ENCODE results near the gene SDF4.

Gene SDF4, protein sequence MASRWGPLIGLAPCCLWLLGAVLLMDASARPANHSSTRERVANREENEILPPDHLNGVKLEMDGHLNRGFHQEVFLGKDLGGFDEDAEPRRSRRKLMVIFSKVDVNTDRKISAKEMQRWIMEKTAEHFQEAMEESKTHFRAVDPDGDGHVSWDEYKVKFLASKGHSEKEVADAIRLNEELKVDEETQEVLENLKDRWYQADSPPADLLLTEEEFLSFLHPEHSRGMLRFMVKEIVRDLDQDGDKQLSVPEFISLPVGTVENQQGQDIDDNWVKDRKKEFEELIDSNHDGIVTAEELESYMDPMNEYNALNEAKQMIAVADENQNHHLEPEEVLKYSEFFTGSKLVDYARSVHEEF

GRCh38 chr1:1231400-1232207, at the start of gene SDF4:
TSS of gene SDF4 (minus strand) at chr1:1232001. CDS start at chr1:1228772, 3,229 bp downstream.
- H3K4me1 Mint-ChIP-seq = peaks cover 35% of the 10 kb centered on the region
- H3K36me3 Mint-ChIP-seq = peaks cover 69% of the 10 kb centered on the region

GRCh38 chr1:1280782-1281481, 49.1 kb upstream of the SDF4 start:
- Mint-ChIP-seq H3K4me3 (no peak overlapping the region), H3K36me3 (peaks cover 11% of the 10 kb centered on the region), H3K9me3 (no peaks in the 10 kb centered on the region), H3K4me1 (peaks cover 17% of the 10 kb centered on the region), H3K27ac (no peak overlapping the region)
- ATAC-seq = no peak
- DNase-seq (ENCODE audit: low spot score in 2 of 2) = no peak

More at GRCh38 chr1:1231400-1232207, at the start of gene SDF4:
- DNase-seq (ENCODE audit: low spot score in 2 of 2) = peak; percentile 92 to 97
- peak within 1 kb of the TSS; percentile 94 for H3K27ac Mint-ChIP-seq
- H3K4me3 Mint-ChIP-seq = peak within 1 kb of the TSS; percentile 87
- no peaks in the 10 kb centered on the region for H3K9me3 Mint-ChIP-seq
- peak; percentile 95 for ATAC-seq

DNA sequence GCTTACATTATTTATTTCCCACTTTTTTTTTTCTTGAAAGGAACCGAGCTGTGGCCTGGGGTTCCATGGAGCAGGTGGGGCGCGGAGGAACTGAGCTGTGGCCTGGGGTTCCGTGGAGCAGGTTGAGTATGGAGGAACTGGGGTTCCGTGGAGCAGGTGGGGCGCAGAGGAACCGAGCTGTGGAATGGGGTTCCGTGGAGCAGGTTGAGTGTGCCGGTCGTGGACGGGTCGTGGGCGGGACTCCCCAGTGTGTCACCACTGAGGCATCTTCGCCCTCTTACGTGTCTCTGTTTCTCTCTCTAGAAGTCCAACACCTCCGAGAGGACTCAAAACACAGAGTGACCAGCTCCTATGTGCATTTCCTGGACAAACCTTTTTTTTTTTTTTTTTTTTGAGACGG, 47.2 kb upstream of the SDF4 start:
- no peak overlapping the region for H3K27ac Mint-ChIP-seq
- peaks cover 17% of the 10 kb centered on the region for H3K4me1 Mint-ChIP-seq
- H3K4me3 Mint-ChIP-seq = no peak overlapping the region
- ATAC-seq (no peak), DNase-seq (ENCODE audit: low spot score in 2 of 2) (no peak)
- peaks cover 11% of the 10 kb centered on the region for H3K36me3 Mint-ChIP-seq
- no peaks in the 10 kb centered on the region for H3K9me3 Mint-ChIP-seq

DNA sequence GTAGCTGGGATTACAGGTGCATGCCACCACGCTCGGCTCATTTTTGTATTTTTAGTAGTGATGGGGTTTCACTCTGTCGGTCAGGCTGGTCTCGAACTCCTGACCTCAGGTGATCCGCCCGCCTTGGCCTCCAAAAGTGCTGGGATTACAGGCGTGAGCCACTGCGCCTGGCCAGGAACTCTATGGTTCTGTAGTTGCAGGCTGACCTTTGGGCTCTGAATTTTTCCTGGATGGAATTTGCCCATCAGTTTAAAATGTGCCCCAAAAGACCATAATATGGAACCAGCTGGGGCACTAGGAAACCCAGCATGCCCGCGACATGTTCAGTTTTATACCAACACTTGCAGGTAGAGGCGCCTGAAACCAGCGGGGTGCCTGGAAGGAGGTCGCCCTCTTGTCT, 46.8 kb upstream of the SDF4 start:
- Mint-ChIP-seq H3K4me1 (peaks cover 15% of the 10 kb centered on the region), H3K27ac (no peak overlapping the region), H3K4me3 (no peak overlapping the region), H3K36me3 (peaks cover 11% of the 10 kb centered on the region), H3K9me3 (no peaks in the 10 kb centered on the region)
- ATAC-seq = no peak
- no peak for DNase-seq (ENCODE audit: low spot score in 2 of 2)

DNA sequence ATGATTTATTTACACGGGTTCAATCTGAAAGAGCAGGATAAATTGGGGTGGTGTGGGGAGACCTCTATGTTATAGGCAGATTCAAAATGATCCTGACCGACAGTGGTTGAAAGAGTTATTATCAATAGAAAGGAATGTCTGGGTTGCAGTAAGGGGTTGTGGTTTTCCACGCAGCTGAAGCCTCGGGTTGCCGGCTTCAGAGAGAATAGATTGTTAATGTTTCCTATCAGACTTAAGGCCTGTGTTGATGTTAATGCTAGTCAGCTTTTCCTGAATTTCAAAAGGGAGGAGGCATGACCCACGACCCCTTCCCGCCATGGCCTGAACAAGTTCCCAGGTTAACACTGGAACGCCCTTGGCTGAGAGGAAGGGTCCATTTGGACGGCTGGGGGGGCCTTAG, 44.0 kb upstream of the SDF4 start:
- no peaks in the 10 kb centered on the region for H3K9me3 Mint-ChIP-seq
- ATAC-seq = no peak
- H3K36me3 Mint-ChIP-seq = peaks cover 23% of the 10 kb centered on the region
- no peak overlapping the region for H3K27ac Mint-ChIP-seq
- H3K4me1 Mint-ChIP-seq = peaks cover 21% of the 10 kb centered on the region
- DNase-seq (ENCODE audit: low spot score in 2 of 2) = no peak
- no peak overlapping the region for H3K4me3 Mint-ChIP-seq

GRCh38 chr1:1274931-1275431, 43.2 kb upstream of the SDF4 start:
- Mint-ChIP-seq H3K4me3 (peak overlapping the region; percentile 81), H3K27ac (peak overlapping the region; percentile 34), H3K9me3 (no peaks in the 10 kb centered on the region), H3K4me1 (peaks cover 29% of the 10 kb centered on the region), H3K36me3 (peaks cover 32% of the 10 kb centered on the region)
- ATAC-seq = no peak
- no peak for DNase-seq (ENCODE audit: low spot score in 2 of 2)

- no peak for ATAC-seq
- Mint-ChIP-seq H3K9me3 (no peaks in the 10 kb centered on the region), H3K4me3 (peak overlapping the region; percentile 81), H3K36me3 (peaks cover 37% of the 10 kb centered on the region), H3K27ac (peak overlapping the region; percentile 34), H3K4me1 (peaks cover 33% of the 10 kb centered on the region)
- DNase-seq (ENCODE audit: low spot score in 2 of 2) = no peak
Measured at GRCh38 chr1:1274299-1274930, 42.6 kb upstream of the SDF4 start.

- Mint-ChIP-seq H3K9me3 (no peaks in the 10 kb centered on the region), H3K36me3 (peaks cover 39% of the 10 kb centered on the region), H3K4me1 (peaks cover 33% of the 10 kb centered on the region), H3K27ac (peak within 1 kb of the TSS; percentile 75), H3K4me3 (peak within 1 kb of the TSS; percentile 81)
- peak; percentile 85 to 95 for DNase-seq (ENCODE audit: low spot score in 2 of 2)
- peak; percentile 96 for ATAC-seq
Measured at GRCh38 chr1:1273512-1274298, 41.9 kb upstream of the SDF4 start, which contains the start of gene UBE2J2. TSS of gene UBE2J2 (minus strand) at chr1:1273854. CDS start at chr1:1267992, 5,862 bp downstream.

DNA sequence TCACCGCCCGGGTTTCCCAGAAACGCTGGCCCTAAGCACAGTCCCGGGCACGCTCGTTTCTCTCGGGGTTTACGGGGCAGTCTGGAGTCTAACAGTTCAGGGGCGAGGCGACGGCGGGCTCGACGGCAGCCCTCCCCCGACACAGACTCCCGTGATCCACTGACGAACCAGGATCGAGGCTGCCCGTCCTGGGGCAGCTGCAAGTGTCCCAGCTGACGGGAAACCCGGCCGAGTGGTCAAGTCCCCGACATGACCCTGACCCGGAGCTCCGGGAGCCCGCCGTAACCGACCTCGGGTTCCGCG, 41.4 kb upstream of the SDF4 start:
- DNase-seq (ENCODE audit: low spot score in 2 of 2) (no peak), ATAC-seq (peak; percentile 1)
- peak overlapping the region; percentile 81 for H3K4me3 Mint-ChIP-seq
- H3K4me1 Mint-ChIP-seq = peaks cover 33% of the 10 kb centered on the region
- peak overlapping the region; percentile 75 for H3K27ac Mint-ChIP-seq
- peaks cover 45% of the 10 kb centered on the region for H3K36me3 Mint-ChIP-seq
- no peaks in the 10 kb centered on the region for H3K9me3 Mint-ChIP-seq

DNA sequence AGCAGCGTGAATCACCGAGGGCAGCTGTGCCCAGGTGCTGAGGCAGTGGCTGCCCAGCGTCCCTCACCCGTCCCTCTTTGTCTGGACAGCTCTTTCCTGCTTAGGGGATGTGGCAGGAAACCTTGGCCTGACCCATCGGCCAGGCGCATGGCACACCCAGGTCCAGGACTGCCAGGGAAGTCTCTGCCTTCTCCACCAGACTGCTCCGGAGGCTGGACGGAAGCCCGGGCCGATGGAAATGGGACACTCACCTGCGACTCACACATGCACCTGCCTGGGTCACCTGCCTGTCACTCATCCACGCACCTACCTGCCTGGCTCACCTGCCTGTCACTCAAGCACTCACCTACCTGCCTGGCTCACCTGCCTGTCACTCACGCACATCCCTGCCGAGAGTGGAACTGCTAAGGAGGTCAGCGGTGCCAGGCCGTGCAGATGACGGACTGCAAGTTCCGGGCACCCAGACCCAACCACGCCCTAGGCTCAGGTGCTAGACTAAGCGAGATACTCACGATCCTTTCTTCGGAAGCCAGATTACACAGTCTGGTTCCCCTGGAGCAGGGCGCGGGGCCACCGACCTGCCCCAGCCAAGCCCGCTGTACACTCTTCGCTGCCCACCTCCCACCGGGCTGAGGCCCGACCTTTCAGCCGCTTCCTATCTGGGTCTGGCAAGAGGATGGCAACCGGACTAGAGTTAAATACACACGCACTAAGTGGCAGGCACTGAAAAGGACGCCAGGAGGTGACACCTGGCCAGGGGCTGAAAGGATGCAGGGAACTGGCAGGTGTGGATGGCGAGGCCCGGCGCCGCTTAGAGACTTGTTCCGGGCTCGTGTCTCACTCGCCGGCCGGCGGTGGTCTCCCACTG, 40.8 kb upstream of the SDF4 start:
- Mint-ChIP-seq H3K27ac (peak overlapping the region; percentile 75), H3K4me3 (peak overlapping the region; percentile 81), H3K36me3 (peaks cover 48% of the 10 kb centered on the region), H3K4me1 (peaks cover 33% of the 10 kb centered on the region), H3K9me3 (no peaks in the 10 kb centered on the region)
- ATAC-seq (no peak), DNase-seq (ENCODE audit: low spot score in 2 of 2) (no peak)

GRCh38 chr1:1270813-1271212, 39.0 kb upstream of the SDF4 start:
- H3K4me1 Mint-ChIP-seq = peaks cover 39% of the 10 kb centered on the region
- H3K36me3 Mint-ChIP-seq = peaks cover 66% of the 10 kb centered on the region
- ATAC-seq (no peak), DNase-seq (ENCODE audit: low spot score in 2 of 2) (no peak)
- peak overlapping the region; percentile 81 for H3K4me3 Mint-ChIP-seq
- peak overlapping the region; percentile 75 for H3K27ac Mint-ChIP-seq
- no peaks in the 10 kb centered on the region for H3K9me3 Mint-ChIP-seq

GRCh38 chr1:1268284-1268682, 36.5 kb upstream of the SDF4 start:
- no peak overlapping the region for H3K4me3 Mint-ChIP-seq
- peaks cover 91% of the 10 kb centered on the region for H3K36me3 Mint-ChIP-seq
- peaks cover 47% of the 10 kb centered on the region for H3K4me1 Mint-ChIP-seq
- no peak for ATAC-seq
- DNase-seq (ENCODE audit: low spot score in 2 of 2) = no peak
- H3K9me3 Mint-ChIP-seq = no peaks in the 10 kb centered on the region
- H3K27ac Mint-ChIP-seq = no peak overlapping the region

DNA sequence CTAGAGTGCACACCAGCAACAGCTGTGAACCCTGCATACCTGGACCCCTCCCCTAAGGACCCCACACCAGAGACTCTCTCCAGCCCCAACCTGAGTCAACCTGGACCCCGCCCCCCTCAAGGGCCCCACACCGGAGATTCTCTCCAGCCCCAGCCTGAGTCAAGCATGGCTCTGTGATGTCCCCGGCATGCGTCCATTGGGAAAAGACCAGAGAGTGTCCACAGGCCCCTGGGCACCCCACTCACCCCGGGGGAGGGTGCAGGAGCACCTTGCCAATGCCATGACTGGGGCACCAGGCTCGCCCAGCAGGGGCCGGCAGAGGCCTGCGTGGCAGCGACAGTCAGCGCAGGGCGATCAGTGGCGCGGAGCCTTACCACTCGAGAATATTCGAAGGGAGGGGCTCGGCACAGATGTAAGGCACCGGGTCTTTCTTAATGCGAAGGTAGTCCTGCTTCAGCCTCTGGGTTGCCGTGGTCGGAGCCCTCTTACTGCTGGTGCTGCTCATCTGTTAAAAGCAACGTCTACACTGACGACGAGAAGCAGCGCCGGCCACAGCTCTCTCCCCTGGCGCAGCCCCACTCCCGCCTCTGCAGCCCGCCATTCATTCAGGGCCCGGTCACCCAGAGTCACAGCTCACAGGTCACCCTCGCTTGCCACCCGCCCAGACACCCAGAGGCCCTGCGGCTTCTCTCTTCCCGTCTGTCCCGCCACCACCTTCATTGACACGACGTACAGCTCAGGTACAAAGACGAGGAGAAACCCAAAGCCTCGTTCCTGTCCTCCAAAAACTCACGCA, 35.9 kb upstream of the SDF4 start:
- H3K27ac Mint-ChIP-seq = no peak overlapping the region
- DNase-seq (ENCODE audit: low spot score in 2 of 2) (no peak), ATAC-seq (no peak)
- H3K4me3 Mint-ChIP-seq = no peak overlapping the region
- peaks cover 92% of the 10 kb centered on the region for H3K36me3 Mint-ChIP-seq
- no peaks in the 10 kb centered on the region for H3K9me3 Mint-ChIP-seq
- H3K4me1 Mint-ChIP-seq = peaks cover 44% of the 10 kb centered on the region
